Measurements from ENCODE around the gene RBM47. TPM values are rescaled to one million over a fixed set of nuclear protein-coding genes. Genes with fewer than 3 reads are reported as not detected.
"Not testable (repeated sequence)": the region's sequence is repeated elsewhere in the genome, so short reads cannot be mapped to it uniquely, and the experiment has no call there.

Gene RBM47
- total RNA-seq, 2 donors from 2014 or later, result 10.9 to 12.0 TPM

GRCh38 chr4:40546969-40547788 is 82.5 kb downstream of the RBM47 start:
- peaks cover 36% of the 10 kb centered on the region for H3K4me1 Mint-ChIP-seq (ENCODE audit: low read depth)
- no peaks in the 10 kb centered on the region for H3K9me3 Mint-ChIP-seq
- H3K27me3 Mint-ChIP-seq (ENCODE audit: low read depth), result no peaks in the 10 kb centered on the region
- no peak overlapping the region for H3K4me3 Mint-ChIP-seq
- DNase-seq (no peak), ATAC-seq (replicated peaks in 1 of 2) (no peak)
- peaks cover 0 to 1% of the 10 kb centered on the region in 2 donors for H3K36me3 Mint-ChIP-seq (ENCODE audit: insufficient read depth in 2 of 2)
- H3K27ac Mint-ChIP-seq, result no peak overlapping the region

- no peaks in the 10 kb centered on the region for H3K27me3 Mint-ChIP-seq (ENCODE audit: low read depth)
- ATAC-seq (replicated peaks in 1 of 2) (no peak), DNase-seq (no peak)
- no peak overlapping the region for H3K27ac Mint-ChIP-seq
- H3K9me3 Mint-ChIP-seq, result no peaks in the 10 kb centered on the region
- H3K36me3 Mint-ChIP-seq (ENCODE audit: insufficient read depth in 2 of 2), result peaks cover 0 to 1% of the 10 kb centered on the region in 2 donors
- H3K4me1 Mint-ChIP-seq (ENCODE audit: low read depth), result peaks cover 29% of the 10 kb centered on the region
- no peak overlapping the region for H3K4me3 Mint-ChIP-seq
Measured at GRCh38 chr4:40546506-40546905, 83.2 kb downstream of the RBM47 start.

- not testable (repeated sequence) for H3K27ac Mint-ChIP-seq; ATAC-seq (replicated peaks in 1 of 2); DNase-seq; H3K9me3 Mint-ChIP-seq; H3K4me3 Mint-ChIP-seq; H3K27me3 Mint-ChIP-seq (ENCODE audit: low read depth); H3K36me3 Mint-ChIP-seq (ENCODE audit: insufficient read depth in 2 of 2)
- peaks cover 19% of the 10 kb centered on the region for H3K4me1 Mint-ChIP-seq (ENCODE audit: low read depth)
Measured at GRCh38 chr4:40545487-40545886, 84.2 kb downstream of the RBM47 start.

- no peak for DNase-seq
- H3K36me3 Mint-ChIP-seq (ENCODE audit: insufficient read depth in 2 of 2), result peaks cover 0 to 1% of the 10 kb centered on the region in 2 donors
- no peaks in the 10 kb centered on the region for H3K27me3 Mint-ChIP-seq (ENCODE audit: low read depth)
- no peak for ATAC-seq (replicated peaks in 1 of 2)
- H3K9me3 Mint-ChIP-seq, result no peaks in the 10 kb centered on the region
- H3K27ac Mint-ChIP-seq, result no peak overlapping the region
- no peak overlapping the region for H3K4me3 Mint-ChIP-seq
- peaks cover 13% of the 10 kb centered on the region for H3K4me1 Mint-ChIP-seq (ENCODE audit: low read depth)
Measured at GRCh38 chr4:40544221-40544620, 85.4 kb downstream of the RBM47 start.

GRCh38 chr4:40540800-40541199 is 88.9 kb downstream of the RBM47 start:
- Mint-ChIP-seq H3K36me3 (ENCODE audit: insufficient read depth in 2 of 2) (no peaks in the 10 kb centered on the region), H3K27ac (no peak overlapping the region), H3K27me3 (ENCODE audit: low read depth) (no peaks in the 10 kb centered on the region), H3K9me3 (no peaks in the 10 kb centered on the region), H3K4me3 (no peak overlapping the region), H3K4me1 (ENCODE audit: low read depth) (no peaks in the 10 kb centered on the region)
- no peak for DNase-seq
- no peak for ATAC-seq (replicated peaks in 1 of 2)

- Mint-ChIP-seq H3K36me3 (ENCODE audit: insufficient read depth in 2 of 2) (no peaks in the 10 kb centered on the region), H3K27ac (no peak overlapping the region), H3K27me3 (ENCODE audit: low read depth) (no peaks in the 10 kb centered on the region), H3K9me3 (no peaks in the 10 kb centered on the region), H3K4me3 (no peak overlapping the region), H3K4me1 (ENCODE audit: low read depth) (peaks cover 9% of the 10 kb centered on the region)
- DNase-seq (no peak), ATAC-seq (replicated peaks in 1 of 2) (no peak)
Measured at GRCh38 chr4:40536032-40536431, 93.6 kb downstream of the RBM47 start.

GRCh38 chr4:40531636-40532023 is 98.0 kb downstream of the RBM47 start:
- no peak for ATAC-seq (replicated peaks in 1 of 2)

GRCh38 chr4:40530961-40531635 is 98.6 kb downstream of the RBM47 start:
- Mint-ChIP-seq H3K9me3 (no peaks in the 10 kb centered on the region), H3K27me3 (ENCODE audit: low read depth) (no peaks in the 10 kb centered on the region), H3K4me3 (no peak overlapping the region), H3K27ac (no peak overlapping the region), H3K36me3 (ENCODE audit: insufficient read depth in 2 of 2) (no peaks in the 10 kb centered on the region), H3K4me1 (ENCODE audit: low read depth) (peaks cover 11% of the 10 kb centered on the region)
- DNase-seq (no peak), ATAC-seq (replicated peaks in 1 of 2) (no peak)

More at GRCh38 chr4:40531636-40532023, 98.0 kb downstream of the RBM47 start:
- no peaks in the 10 kb centered on the region for H3K27me3 Mint-ChIP-seq (ENCODE audit: low read depth)
- no peak overlapping the region for H3K27ac Mint-ChIP-seq
- no peak for DNase-seq
- H3K4me1 Mint-ChIP-seq (ENCODE audit: low read depth), result peaks cover 11% of the 10 kb centered on the region
- no peaks in the 10 kb centered on the region for H3K9me3 Mint-ChIP-seq
- no peak overlapping the region for H3K4me3 Mint-ChIP-seq
- no peaks in the 10 kb centered on the region for H3K36me3 Mint-ChIP-seq (ENCODE audit: insufficient read depth in 2 of 2)

GRCh38 chr4:40526741-40527140 is 102.9 kb downstream of the RBM47 start:
- peaks cover 9% of the 10 kb centered on the region for H3K4me1 Mint-ChIP-seq (ENCODE audit: low read depth)
- no peak overlapping the region for H3K27ac Mint-ChIP-seq
- ATAC-seq (replicated peaks in 1 of 2), result no peak
- no peaks in the 10 kb centered on the region for H3K9me3 Mint-ChIP-seq
- H3K27me3 Mint-ChIP-seq (ENCODE audit: low read depth), result no peaks in the 10 kb centered on the region
- DNase-seq, result no peak
- H3K36me3 Mint-ChIP-seq (ENCODE audit: insufficient read depth in 2 of 2), result no peaks in the 10 kb centered on the region
- no peak overlapping the region for H3K4me3 Mint-ChIP-seq

- Mint-ChIP-seq H3K27ac (peak overlapping the region; percentile 89), H3K9me3 (no peaks in the 10 kb centered on the region), H3K36me3 (ENCODE audit: insufficient read depth in 2 of 2) (no peaks in the 10 kb centered on the region), H3K4me3 (no peak overlapping the region), H3K4me1 (ENCODE audit: low read depth) (peaks cover 2% of the 10 kb centered on the region), H3K27me3 (ENCODE audit: low read depth) (no peaks in the 10 kb centered on the region)
- DNase-seq (no peak), ATAC-seq (replicated peaks in 1 of 2) (no peak)
Measured at GRCh38 chr4:40525752-40526598, 103.7 kb downstream of the RBM47 start.

GRCh38 chr4:40524366-40525041 is 105.2 kb downstream of the RBM47 start:
- Mint-ChIP-seq H3K4me3 (no peak overlapping the region), H3K36me3 (ENCODE audit: insufficient read depth in 2 of 2) (no peaks in the 10 kb centered on the region), H3K27me3 (ENCODE audit: low read depth) (no peaks in the 10 kb centered on the region), H3K9me3 (no peaks in the 10 kb centered on the region), H3K27ac (no peak overlapping the region), H3K4me1 (ENCODE audit: low read depth) (no peaks in the 10 kb centered on the region)
- no peak for ATAC-seq (replicated peaks in 1 of 2)
- no peak for DNase-seq

GRCh38 chr4:40523581-40523980 is 106.1 kb downstream of the RBM47 start:
- Mint-ChIP-seq H3K36me3 (ENCODE audit: insufficient read depth in 2 of 2) (no peaks in the 10 kb centered on the region), H3K27ac (no peak overlapping the region), H3K9me3 (no peaks in the 10 kb centered on the region), H3K27me3 (ENCODE audit: low read depth) (no peaks in the 10 kb centered on the region), H3K4me1 (ENCODE audit: low read depth) (no peaks in the 10 kb centered on the region), H3K4me3 (no peak overlapping the region)
- ATAC-seq (replicated peaks in 1 of 2) (no peak), DNase-seq (no peak)

Data from activated T-cell treated with anti-CD3 and anti-CD28 coated beads, Interleukin-2, amount 50 U/mL, for 72 hours (primary cell).